SH-SY5Y (cell line): ENCODE data around the gene TMPRSS3.

Experiments
- GATA2 ChIP-seq: IDR thresholded peaks from 2 replicates; pipeline ENCODE4 v1.6.1; 2011; ENCODE audit warnings: mild to moderate bottlenecking, low read depth, low read length
- GATA3 ChIP-seq: IDR thresholded peaks from 2 replicates; pipeline ENCODE4 v1.6.1; 2011; ENCODE audit warnings: low read depth, mild to moderate bottlenecking, low read length, moderate library complexity

DNA sequence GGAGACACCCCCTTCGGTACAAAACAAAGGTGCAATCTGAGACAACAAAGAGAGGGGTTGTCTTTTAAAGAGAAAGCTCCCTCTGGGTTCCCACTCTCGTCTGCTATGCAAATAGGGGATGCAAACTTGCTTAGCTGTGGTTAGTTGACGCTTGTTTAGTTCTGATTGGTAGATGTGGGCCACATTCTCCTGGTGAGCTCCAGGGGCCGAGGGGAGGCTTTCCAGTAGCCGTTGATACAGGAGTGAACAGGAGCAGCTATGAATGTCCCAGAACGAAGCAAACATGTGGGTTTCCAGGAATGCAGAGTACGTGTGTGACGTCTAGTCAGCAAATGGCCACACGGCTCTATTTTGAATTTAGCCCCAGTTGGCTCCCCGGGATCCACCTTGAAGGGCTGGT lies 59.8 kb downstream of the TMPRSS3 start:
- TF ChIP-seq GATA2 (no peak), GATA3 (no peak)
